ENCODE measurements around the gene DPH3. TPM values are rescaled to one million over a fixed set of nuclear protein-coding genes. Genes with fewer than 3 reads are reported as not detected.

Gene DPH3
- total and polyA plus RNA-seq, 2 donors (not counting 3 experiments of a cell fraction or from before 2014, with no cell fraction given), result 7.7 to 28.7 TPM

GRCh38 chr3:16248556-16248955 is 16.2 kb downstream of the DPH3 start:
- CTCF ChIA-PET, result interaction anchor here (1.0 to 2.1 kb wide), 7 partner anchors 16 to 432 kb away, joined by 3 to 9 read pairs (median 5); partner anchors contain the start of genes DPH3 and OXNAD1
- POLR2A ChIA-PET, result no interaction called here
- intact Hi-C loops (cut with micrococcal nuclease), result no loop called here

GRCh38 chr3:16247282-16248061 is 17.3 kb downstream of the DPH3 start:
- Histone ChIP-seq H3K9me1 (replicated peaks; ENCODE audit: control insufficient read depth, extremely low read depth, insufficient read depth, low read length) (no peaks in the 10 kb centered on the region), H3K4me1 (ENCODE audit: control insufficient read depth, extremely low read depth, insufficient read depth, low read length) (peaks cover 11% of the 10 kb centered on the region), H3K4me2 (ENCODE audit: insufficient read depth, low read length) (no peak overlapping the region), H2AFZ (ENCODE audit: low read depth, low read length) (peak overlapping the region; percentile 55), H3K4me3 (replicated peaks in 1 of 3; ENCODE audit: insufficient read depth in 1 of 3, low read depth in 1 of 3, low read length in 3 of 3) (no peak overlapping the region), H3K9me3 (replicated peaks; ENCODE audit: control insufficient read depth, insufficient read depth, low read length) (no peaks in the 10 kb centered on the region), H3K27ac (ENCODE audit: insufficient read depth, low read depth, low read length) (no peak overlapping the region), H3K9ac (replicated peaks; ENCODE audit: extremely low read depth, insufficient read depth, low read length) (no peak overlapping the region), H3K27me3 (ENCODE audit: control insufficient read depth in 2 of 2, insufficient read depth in 2 of 2, low read length in 2 of 2) (no peaks in the 10 kb centered on the region), H3K36me3 (ENCODE audit: control insufficient read depth in 2 of 2, extremely low read depth in 1 of 2, insufficient read depth in 2 of 2, low read length in 2 of 2) (no peaks in the 10 kb centered on the region), H4K20me1 (replicated peaks; ENCODE audit: control insufficient read depth, extremely low read depth, insufficient read depth, low read length) (no peaks in the 10 kb centered on the region), H3K79me2 (ENCODE audit: control insufficient read depth, insufficient read depth, low read length) (no peaks in the 10 kb centered on the region)
- TF ChIP-seq GATA2 (IDR thresholded peaks at IDR 0.05; ENCODE audit: insufficient read depth, insufficient read length, low read depth, low read length), result no peak
- TF ChIP-seq POLR2AphosphoS5 (IDR thresholded peaks at IDR 0.05; ENCODE audit: insufficient read depth, low read depth, low read length), result no peak
- TF ChIP-seq CTCF (IDR thresholded peaks at IDR 0.05; ENCODE audit: extremely low read depth in 1 of 2, insufficient read depth in 1 of 2, low read depth in 1 of 2, low read length in 2 of 2), result peak; percentile 86 to 87
- no peak for TF ChIP-seq FOS (IDR thresholded peaks at IDR 0.05; ENCODE audit: borderline replicate concordance, insufficient read depth, low read length)
- dilution Hi-C loops (cut with MboI; ENCODE audit: extremely low pct_ligation_motif_present, low sequenced_read_pairs), result no loop called here
- ChIA-PET CTCF (interaction anchor here (0.7 to 2.1 kb wide), 9 partner anchors 17 to 431 kb away, joined by 3 to 9 read pairs (median 5); partner anchors contain the start of genes DPH3 and OXNAD1), POLR2A (no interaction called here)
- peak; percentile 97 for FAIRE-seq
- peak; percentile 72 for DNase-seq (ENCODE audit: low read depth, low spot score)
- BruUV-seq (replicated peaks), result no TSS peak
- intact Hi-C loops (cut with micrococcal nuclease), result loop anchor here (1.0 kb wide), 5 partner anchors 69 to 617 kb away; no protein-coding TSS in a partner anchor

More at GRCh38 chr3:16248556-16248955, 16.2 kb downstream of the DPH3 start:
- no TSS peak for BruUV-seq (replicated peaks)
- Histone ChIP-seq H3K4me2 (ENCODE audit: insufficient read depth, low read length) (no peak overlapping the region), H3K79me2 (ENCODE audit: control insufficient read depth, insufficient read depth, low read length) (no peaks in the 10 kb centered on the region), H3K4me3 (replicated peaks in 1 of 3; ENCODE audit: insufficient read depth in 1 of 3, low read depth in 1 of 3, low read length in 3 of 3) (no peak overlapping the region), H3K27me3 (ENCODE audit: control insufficient read depth in 2 of 2, insufficient read depth in 2 of 2, low read length in 2 of 2) (no peaks in the 10 kb centered on the region), H3K9me3 (replicated peaks; ENCODE audit: control insufficient read depth, insufficient read depth, low read length) (no peaks in the 10 kb centered on the region), H4K20me1 (replicated peaks; ENCODE audit: control insufficient read depth, extremely low read depth, insufficient read depth, low read length) (no peaks in the 10 kb centered on the region), H3K9ac (replicated peaks; ENCODE audit: extremely low read depth, insufficient read depth, low read length) (no peak overlapping the region), H2AFZ (ENCODE audit: low read depth, low read length) (no peak overlapping the region), H3K36me3 (ENCODE audit: control insufficient read depth in 2 of 2, extremely low read depth in 1 of 2, insufficient read depth in 2 of 2, low read length in 2 of 2) (no peaks in the 10 kb centered on the region), H3K4me1 (ENCODE audit: control insufficient read depth, extremely low read depth, insufficient read depth, low read length) (peaks cover 11% of the 10 kb centered on the region), H3K27ac (ENCODE audit: insufficient read depth, low read depth, low read length) (no peak overlapping the region), H3K9me1 (replicated peaks; ENCODE audit: control insufficient read depth, extremely low read depth, insufficient read depth, low read length) (no peaks in the 10 kb centered on the region)
- TF ChIP-seq FOS (IDR thresholded peaks at IDR 0.05; ENCODE audit: borderline replicate concordance, insufficient read depth, low read length), result no peak
- FAIRE-seq (no peak), DNase-seq (ENCODE audit: low read depth, low spot score) (no peak)
- dilution Hi-C loops (cut with MboI; ENCODE audit: extremely low pct_ligation_motif_present, low sequenced_read_pairs), result no loop called here
